Liver (tissue), 9 donors: Measurements from ENCODE around the gene CSNK2B. TPM values are rescaled to one million over a fixed set of nuclear protein-coding genes. Genes with fewer than 3 reads are reported as not detected.

Experiments used
- DNase-seq: peaks from one replicate; pipeline ENCODE4 v3.0.0-alpha.2; 2017; ENCODE audit warnings: low spot score
- H3K27ac ChIP-seq, 2 donors: one replicate each; pipeline ENCODE4 v1.7.0; 2013; ENCODE audit warnings: inconsistent platforms in 2 of 2, low read length in 2 of 2, control low read depth in 1 of 2, low read depth in 1 of 2, mild to moderate bottlenecking in 1 of 2
- H3K27me3 ChIP-seq, 4 donors: one replicate each; pipeline versions ENCODE4 v1.6.1 to v1.7.0; 2013; ENCODE audit warnings: low read length in 3 of 4, inconsistent platforms in 1 of 4, mild to moderate bottlenecking in 1 of 4, moderate library complexity in 1 of 4; ENCODE audit not compliant: control insufficient read depth in 4 of 4, insufficient read depth in 4 of 4
- H3K36me3 ChIP-seq, 4 donors: one replicate each; pipeline versions ENCODE4 v1.6.1 to v1.7.0; 2013; ENCODE audit warnings: low read length in 3 of 4, mild to moderate bottlenecking in 3 of 4, low read depth in 1 of 4, moderate library complexity in 1 of 4; ENCODE audit not compliant: control insufficient read depth in 4 of 4, insufficient read depth in 3 of 4
- H3K4me1 ChIP-seq, 4 donors: one replicate each; pipeline versions ENCODE4 v1.6.1 to v1.7.0; 2013; ENCODE audit warnings: low read length in 3 of 4, mild to moderate bottlenecking in 3 of 4, moderate library complexity in 1 of 4; ENCODE audit not compliant: control insufficient read depth in 4 of 4, insufficient read depth in 4 of 4
- H3K4me3 ChIP-seq, 3 donors: one replicate each; pipeline versions ENCODE4 v1.6.1 to v1.7.0; 2013; ENCODE audit warnings: low read length in 3 of 3, control low read depth in 1 of 3, low read depth in 1 of 3, mild to moderate bottlenecking in 1 of 3
- H3K9ac ChIP-seq, 2 donors: one replicate each; pipeline ENCODE4 v1.7.0; 2013; ENCODE audit warnings: low read length in 2 of 2, mild to moderate bottlenecking in 2 of 2, moderate library complexity in 2 of 2, control low read depth in 1 of 2, low read depth in 1 of 2
- H3K9me3 ChIP-seq, 4 donors: one replicate each; pipeline versions ENCODE4 v1.6.1 to v1.7.0; 2013; ENCODE audit warnings: low read length in 3 of 4; ENCODE audit not compliant: control insufficient read depth in 4 of 4
- EGR1 ChIP-seq, 2 donors: IDR thresholded peaks; 2 replicates each; pipeline ENCODE4 v1.6.1; 2016 to 2018; ENCODE audit warnings: antibody characterized with exemption in 2 of 2, low read depth in 2 of 2
- FOXA1 ChIP-seq: IDR thresholded peaks from 2 replicates; pipeline ENCODE4 v1.6.1; 2016; ENCODE audit warnings: antibody characterized with exemption
- FOXA2 ChIP-seq: IDR thresholded peaks from 2 replicates; pipeline ENCODE4 v1.6.1; 2016; ENCODE audit warnings: antibody characterized with exemption
- GABPA ChIP-seq, 2 donors: IDR thresholded peaks in 1 of 2; conservative IDR thresholded peaks in 1 of 2; 2 replicates each; pipeline ENCODE4 v1.6.1; 2016; ENCODE audit warnings: antibody characterized with exemption in 2 of 2, mild to moderate bottlenecking in 1 of 2, moderate library complexity in 1 of 2
- HNF4A ChIP-seq, 2 donors: conservative IDR thresholded peaks; 2 replicates each; pipeline ENCODE4 v1.6.1; 2016; ENCODE audit warnings: antibody characterized with exemption in 2 of 2, mild to moderate bottlenecking in 2 of 2
- HNF4G ChIP-seq: IDR thresholded peaks from 2 replicates; pipeline ENCODE4 v1.6.1; 2016; ENCODE audit warnings: antibody characterized with exemption
- JUND ChIP-seq, 2 donors: IDR thresholded peaks; 2 replicates each; pipeline ENCODE4 v1.6.1; 2016; ENCODE audit warnings: antibody characterized with exemption in 2 of 2
- NR2F2 ChIP-seq: IDR thresholded peaks from 2 replicates; pipeline ENCODE4 v1.6.1; 2016; ENCODE audit warnings: antibody characterized with exemption
- RAD21 ChIP-seq, 2 donors: IDR thresholded peaks; 2 replicates each; pipeline ENCODE4 v1.6.1; 2016; ENCODE audit warnings: antibody characterized with exemption in 2 of 2, mild to moderate bottlenecking in 2 of 2
- RXRA ChIP-seq, 2 donors: IDR thresholded peaks; 2 replicates each; pipeline ENCODE4 v1.6.1; 2017 to 2018; ENCODE audit warnings: antibody characterized with exemption in 2 of 2, mild to moderate bottlenecking in 1 of 2
- SP1 ChIP-seq: IDR thresholded peaks from 2 replicates; pipeline ENCODE4 v1.6.1; 2018; ENCODE audit warnings: antibody characterized with exemption, mild to moderate bottlenecking
- TAF1 ChIP-seq: conservative IDR thresholded peaks from 2 replicates; pipeline ENCODE4 v1.6.1; 2016; ENCODE audit warnings: antibody characterized with exemption, mild to moderate bottlenecking
- YY1 ChIP-seq: IDR thresholded peaks from 2 replicates; pipeline ENCODE4 v1.6.1; 2016; ENCODE audit warnings: antibody characterized with exemption, mild to moderate bottlenecking
- WGBS: extraction: QIAGEN DNeasy Blood & Tissue Kit; methylation state at CpG from one replicate; pipeline ENCODE4 v1.1.7; 2013; 5-methylcytosine and 5-hydroxymethylcytosine counted together
- polyA plus RNA-seq, 2 donors: library from polyadenylated mRNA; stranded (reverse) in 1 of 2; unstranded in 1 of 2; fragments of 200-250 nt in 1 of 2; fragments of >200 nt in 1 of 2; fragmentation: Nextera tagmentation in 1 of 2; extraction: Ambion mirVana in 1 of 2; gene quantifications; one replicate each; pipeline versions ENCODE4 v1.2.1 to v1.2.3, GENCODE V29; 2013 to 2015
- total RNA-seq, 2 donors: library from RNA; depleted of rRNA; stranded (reverse); fragments of >200 nt; gene quantifications; one replicate each; pipeline ENCODE4 v1.2.3, GENCODE V29; 2014
- TF ChIP-seq, protein P1 (sequence below): IDR thresholded peaks from 2 replicates; pipeline ENCODE4 v1.6.1; 2016; ENCODE audit warnings: antibody characterized with exemption
- TF ChIP-seq, protein P2 (sequence below): fragments of 150-350 bp; IDR thresholded peaks from 2 replicates; pipeline ENCODE4 v1.5.1; 2017; ENCODE audit warnings: improper control_type of control experiment, low read depth, low read length; ENCODE audit not compliant: missing input control
- TF ChIP-seq, protein P3 (sequence below): IDR thresholded peaks from 2 replicates; pipeline ENCODE4 v1.6.1; 2016; ENCODE audit warnings: antibody characterized with exemption
- TF ChIP-seq, protein P4 (sequence below): IDR thresholded peaks from 2 replicates; pipeline ENCODE4 v1.6.1; 2016; ENCODE audit warnings: antibody characterized with exemption, mild to moderate bottlenecking
- TF ChIP-seq, protein P5 (sequence below): IDR thresholded peaks from 2 replicates; pipeline ENCODE4 v1.6.1; 2016; ENCODE audit warnings: antibody characterized with exemption
- donor health status: healthy.
- donor health status: healthy.
- donor health status: healthy.
- donor health status: healthy.
- donor health status: healthy.

Gene CSNK2B
- total RNA-seq (10 to 100 TPM; 58.1 to 60.5 TPM), polyA plus RNA-seq (100 to 1,000 TPM in 1 of 2 donors, 10 to 100 TPM in 1; 93.5 to 108 TPM)

DNA sequence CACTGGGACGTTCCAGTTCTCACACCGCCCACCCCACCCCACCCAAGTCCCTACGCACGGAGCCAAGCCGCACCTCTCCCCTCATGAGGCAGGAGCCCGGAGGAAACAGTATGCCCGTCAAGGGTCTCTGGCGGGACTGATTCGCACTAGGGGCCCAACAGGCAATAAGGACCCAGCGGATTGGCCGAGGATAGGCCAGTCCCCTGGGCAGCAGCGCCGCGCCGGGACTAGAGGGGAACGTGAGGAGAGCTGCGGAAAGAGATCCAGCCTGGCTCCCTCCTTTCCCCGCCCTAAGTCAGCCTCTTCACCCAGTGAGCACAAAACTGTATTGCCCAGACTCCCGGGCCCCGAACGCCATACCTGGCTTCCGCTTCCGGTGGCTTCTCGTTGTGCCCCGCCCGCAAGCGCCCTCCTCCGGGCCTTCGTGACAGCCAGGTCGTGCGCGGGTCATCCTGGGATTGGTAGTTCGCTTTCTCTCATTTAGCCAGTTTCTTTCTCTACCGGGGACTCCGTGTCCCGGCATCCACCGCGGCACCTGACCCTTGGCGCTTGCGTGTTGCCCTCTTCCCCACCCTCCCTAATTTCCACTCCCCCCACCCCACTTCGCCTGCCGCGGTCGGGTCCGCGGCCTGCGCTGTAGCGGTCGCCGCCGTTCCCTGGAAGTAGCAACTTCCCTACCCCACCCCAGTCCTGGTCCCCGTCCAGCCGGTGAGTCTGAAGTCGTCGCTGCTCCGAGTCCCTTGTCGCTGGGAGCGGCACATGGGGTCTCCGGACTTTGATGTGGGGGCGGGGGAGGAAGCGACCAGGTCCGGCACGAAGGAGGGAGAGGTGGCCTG lies at the start of gene CSNK2B:
TSS of gene CSNK2B (plus strand) at position 580 of the 836 bp plus-strand sequence. CDS start 752 bp downstream, outside the sequence.
- H3K36me3 ChIP-seq: peaks cover 11 to 37% (median 36%) of the 10 kb centered on the region in 4 donors
- under 1% methylated on average over 63 of the region's 63 CpGs for WGBS
- no peaks in the 10 kb centered on the region for H3K27me3 ChIP-seq
- peak within 1 kb of the TSS; percentile 87 to 98 (median 88) for H3K4me3 ChIP-seq
- H3K4me1 ChIP-seq: peaks cover 6 to 45% (median 32%) of the 10 kb centered on the region in 4 donors
- H3K9me3 ChIP-seq: no peaks in the 10 kb centered on the region
- DNase-seq: peak; percentile 96
- peak within 1 kb of the TSS; percentile 94 to 96 for H3K27ac ChIP-seq
- peak in 1 of 2 donors; percentile 23 for TF ChIP-seq RAD21 (IDR thresholded peaks at IDR 0.05)
- TF ChIP-seq TAF1: peak; percentile 61
- peak; percentile 89 to 95 for TF ChIP-seq GABPA (IDR thresholded peaks at IDR 0.05 in 1 of 2, conservative IDR thresholded peaks at IDR 0.05 in 1 of 2)
- TF ChIP-seq, protein P1, sequence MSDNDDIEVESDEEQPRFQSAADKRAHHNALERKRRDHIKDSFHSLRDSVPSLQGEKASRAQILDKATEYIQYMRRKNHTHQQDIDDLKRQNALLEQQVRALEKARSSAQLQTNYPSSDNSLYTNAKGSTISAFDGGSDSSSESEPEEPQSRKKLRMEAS: peak; percentile 47
- TF ChIP-seq, protein P2, sequence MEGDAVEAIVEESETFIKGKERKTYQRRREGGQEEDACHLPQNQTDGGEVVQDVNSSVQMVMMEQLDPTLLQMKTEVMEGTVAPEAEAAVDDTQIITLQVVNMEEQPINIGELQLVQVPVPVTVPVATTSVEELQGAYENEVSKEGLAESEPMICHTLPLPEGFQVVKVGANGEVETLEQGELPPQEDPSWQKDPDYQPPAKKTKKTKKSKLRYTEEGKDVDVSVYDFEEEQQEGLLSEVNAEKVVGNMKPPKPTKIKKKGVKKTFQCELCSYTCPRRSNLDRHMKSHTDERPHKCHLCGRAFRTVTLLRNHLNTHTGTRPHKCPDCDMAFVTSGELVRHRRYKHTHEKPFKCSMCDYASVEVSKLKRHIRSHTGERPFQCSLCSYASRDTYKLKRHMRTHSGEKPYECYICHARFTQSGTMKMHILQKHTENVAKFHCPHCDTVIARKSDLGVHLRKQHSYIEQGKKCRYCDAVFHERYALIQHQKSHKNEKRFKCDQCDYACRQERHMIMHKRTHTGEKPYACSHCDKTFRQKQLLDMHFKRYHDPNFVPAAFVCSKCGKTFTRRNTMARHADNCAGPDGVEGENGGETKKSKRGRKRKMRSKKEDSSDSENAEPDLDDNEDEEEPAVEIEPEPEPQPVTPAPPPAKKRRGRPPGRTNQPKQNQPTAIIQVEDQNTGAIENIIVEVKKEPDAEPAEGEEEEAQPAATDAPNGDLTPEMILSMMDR: no peak
- peak; percentile 81 for TF ChIP-seq NR2F2
- peak; percentile 61 to 65 for TF ChIP-seq RXRA (IDR thresholded peaks at IDR 0.05)
- peak; percentile 77 for TF ChIP-seq SP1
- no peak for TF ChIP-seq JUND (IDR thresholded peaks at IDR 0.05)
- TF ChIP-seq HNF4G: no peak
- TF ChIP-seq FOXA1: no peak
- peak; percentile 46 to 53 for TF ChIP-seq HNF4A (conservative IDR thresholded peaks at IDR 0.05)
- TF ChIP-seq FOXA2: no peak
- TF ChIP-seq EGR1 (IDR thresholded peaks at IDR 0.05; ENCODE audit: low read depth in 2 of 2): peak in 1 of 2 donors; percentile 49
- TF ChIP-seq, protein P3, sequence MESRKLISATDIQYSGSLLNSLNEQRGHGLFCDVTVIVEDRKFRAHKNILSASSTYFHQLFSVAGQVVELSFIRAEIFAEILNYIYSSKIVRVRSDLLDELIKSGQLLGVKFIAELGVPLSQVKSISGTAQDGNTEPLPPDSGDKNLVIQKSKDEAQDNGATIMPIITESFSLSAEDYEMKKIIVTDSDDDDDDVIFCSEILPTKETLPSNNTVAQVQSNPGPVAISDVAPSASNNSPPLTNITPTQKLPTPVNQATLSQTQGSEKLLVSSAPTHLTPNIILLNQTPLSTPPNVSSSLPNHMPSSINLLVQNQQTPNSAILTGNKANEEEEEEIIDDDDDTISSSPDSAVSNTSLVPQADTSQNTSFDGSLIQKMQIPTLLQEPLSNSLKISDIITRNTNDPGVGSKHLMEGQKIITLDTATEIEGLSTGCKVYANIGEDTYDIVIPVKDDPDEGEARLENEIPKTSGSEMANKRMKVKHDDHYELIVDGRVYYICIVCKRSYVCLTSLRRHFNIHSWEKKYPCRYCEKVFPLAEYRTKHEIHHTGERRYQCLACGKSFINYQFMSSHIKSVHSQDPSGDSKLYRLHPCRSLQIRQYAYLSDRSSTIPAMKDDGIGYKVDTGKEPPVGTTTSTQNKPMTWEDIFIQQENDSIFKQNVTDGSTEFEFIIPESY: no peak
- peak; percentile 61 for TF ChIP-seq YY1
- TF ChIP-seq, protein P4, sequence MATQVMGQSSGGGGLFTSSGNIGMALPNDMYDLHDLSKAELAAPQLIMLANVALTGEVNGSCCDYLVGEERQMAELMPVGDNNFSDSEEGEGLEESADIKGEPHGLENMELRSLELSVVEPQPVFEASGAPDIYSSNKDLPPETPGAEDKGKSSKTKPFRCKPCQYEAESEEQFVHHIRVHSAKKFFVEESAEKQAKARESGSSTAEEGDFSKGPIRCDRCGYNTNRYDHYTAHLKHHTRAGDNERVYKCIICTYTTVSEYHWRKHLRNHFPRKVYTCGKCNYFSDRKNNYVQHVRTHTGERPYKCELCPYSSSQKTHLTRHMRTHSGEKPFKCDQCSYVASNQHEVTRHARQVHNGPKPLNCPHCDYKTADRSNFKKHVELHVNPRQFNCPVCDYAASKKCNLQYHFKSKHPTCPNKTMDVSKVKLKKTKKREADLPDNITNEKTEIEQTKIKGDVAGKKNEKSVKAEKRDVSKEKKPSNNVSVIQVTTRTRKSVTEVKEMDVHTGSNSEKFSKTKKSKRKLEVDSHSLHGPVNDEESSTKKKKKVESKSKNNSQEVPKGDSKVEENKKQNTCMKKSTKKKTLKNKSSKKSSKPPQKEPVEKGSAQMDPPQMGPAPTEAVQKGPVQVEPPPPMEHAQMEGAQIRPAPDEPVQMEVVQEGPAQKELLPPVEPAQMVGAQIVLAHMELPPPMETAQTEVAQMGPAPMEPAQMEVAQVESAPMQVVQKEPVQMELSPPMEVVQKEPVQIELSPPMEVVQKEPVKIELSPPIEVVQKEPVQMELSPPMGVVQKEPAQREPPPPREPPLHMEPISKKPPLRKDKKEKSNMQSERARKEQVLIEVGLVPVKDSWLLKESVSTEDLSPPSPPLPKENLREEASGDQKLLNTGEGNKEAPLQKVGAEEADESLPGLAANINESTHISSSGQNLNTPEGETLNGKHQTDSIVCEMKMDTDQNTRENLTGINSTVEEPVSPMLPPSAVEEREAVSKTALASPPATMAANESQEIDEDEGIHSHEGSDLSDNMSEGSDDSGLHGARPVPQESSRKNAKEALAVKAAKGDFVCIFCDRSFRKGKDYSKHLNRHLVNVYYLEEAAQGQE: peak; percentile 56
- TF ChIP-seq, protein P5, sequence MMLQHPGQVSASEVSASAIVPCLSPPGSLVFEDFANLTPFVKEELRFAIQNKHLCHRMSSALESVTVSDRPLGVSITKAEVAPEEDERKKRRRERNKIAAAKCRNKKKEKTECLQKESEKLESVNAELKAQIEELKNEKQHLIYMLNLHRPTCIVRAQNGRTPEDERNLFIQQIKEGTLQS: no peak
- peak within 1 kb of the TSS; percentile 81 to 94 for H3K9ac ChIP-seq
